CD14-positive monocyte (primary cell): Measurements from ENCODE around the gene MCC. TPM values are rescaled to one million over a fixed set of nuclear protein-coding genes. Genes with fewer than 3 reads are reported as not detected.

Experiments used
- DNase-seq, 3 donors: peaks; one replicate each; pipeline ENCODE4 v3.0.0-alpha.2; 2011 to 2022
- H2AFZ ChIP-seq: 2 replicates; pipeline ENCODE4 v1.6.0; 2012; ENCODE audit warnings: mild to moderate bottlenecking, low read depth, low read length, inconsistent platforms; ENCODE audit not compliant: insufficient read depth, poor library complexity, severe bottlenecking
- H3K27ac ChIP-seq, 2 donors: 1 replicate in 1 of 2; 2 replicates in 1 of 2; pipeline ENCODE4 v1.5.1; 2012 to 2013; ENCODE audit warnings: low read length in 2 of 2, control low read depth in 1 of 2, inconsistent platforms in 1 of 2, low read depth in 1 of 2, mild to moderate bottlenecking in 1 of 2
- H3K27me3 ChIP-seq, 2 donors: one replicate each; pipeline versions ENCODE4 v1.6.0 to v1.6.1; 2011 to 2013; ENCODE audit warnings: low read length in 2 of 2; ENCODE audit not compliant: control insufficient read depth in 2 of 2, insufficient read depth in 2 of 2
- H3K36me3 ChIP-seq, 2 donors: replicated peaks in 1 of 2; 1 replicate in 1 of 2; 2 replicates in 1 of 2; pipeline versions ENCODE4 v1.5.1 to v1.6.1; 2012 to 2013; ENCODE audit warnings: low read length in 2 of 2, control low read depth in 1 of 2, inconsistent platforms in 1 of 2, mild to moderate bottlenecking in 1 of 2; ENCODE audit not compliant: insufficient read depth in 2 of 2, control insufficient read depth in 1 of 2
- H3K4me1 ChIP-seq, 2 donors: 1 replicate in 1 of 2; 2 replicates in 1 of 2; pipeline versions ENCODE4 v1.5.1 to v1.6.1; 2012 to 2013; ENCODE audit warnings: low read length in 2 of 2, control low read depth in 1 of 2, inconsistent platforms in 1 of 2, mild to moderate bottlenecking in 1 of 2, moderate library complexity in 1 of 2; ENCODE audit not compliant: insufficient read depth in 2 of 2, control insufficient read depth in 1 of 2
- H3K4me2 ChIP-seq: replicated peaks from 2 replicates; pipeline ENCODE3; 2012; ENCODE audit warnings: low read length, moderate library complexity, mild to moderate bottlenecking; ENCODE audit not compliant: poor library complexity, severe bottlenecking; ENCODE audit errors: extremely low read depth
- H3K4me3 ChIP-seq, 3 experiments: fragments of 200-600 bp in 1 of 3; sonication (generic) in 1 of 3; replicated peaks in 1 of 3; 1 replicate in 2 of 3; 2 replicates in 1 of 3; pipeline ENCODE4 v1.5.1; 2011 to 2013; ENCODE audit warnings: low read length in 3 of 3, mild to moderate bottlenecking in 3 of 3, control low read depth in 2 of 3, low read depth in 2 of 3, inconsistent platforms in 1 of 3, moderate library complexity in 1 of 3
- H3K79me2 ChIP-seq: 2 replicates; pipeline ENCODE4 v1.6.0; 2012; ENCODE audit warnings: mild to moderate bottlenecking, control low read depth, inconsistent platforms, low read length, moderate library complexity; ENCODE audit not compliant: insufficient read depth
- H3K9ac ChIP-seq: 2 replicates; pipeline ENCODE4 v1.6.0; 2017; ENCODE audit warnings: low read length, mild to moderate bottlenecking; ENCODE audit not compliant: insufficient read depth, poor library complexity, severe bottlenecking
- H3K9me3 ChIP-seq, 2 donors: replicated peaks in 1 of 2; 1 replicate in 1 of 2; 2 replicates in 1 of 2; pipeline versions ENCODE4 v1.5.1 to v1.6.1; 2012 to 2013; ENCODE audit warnings: low read length in 2 of 2, control low read depth in 1 of 2; ENCODE audit not compliant: control insufficient read depth in 1 of 2, insufficient read depth in 1 of 2
- H4K20me1 ChIP-seq: 2 replicates; pipeline ENCODE4 v1.6.0; 2012; ENCODE audit warnings: mild to moderate bottlenecking, low read length, control low read depth, moderate library complexity; ENCODE audit not compliant: insufficient read depth
- H3K27ac Mint-ChIP-seq, 7 donors: one replicate each; pipeline ENCODE4 v1.8.0; 2020; ENCODE audit warnings: mild to moderate bottlenecking in 7 of 7, mixed read lengths in 7 of 7, moderate library complexity in 6 of 7, inconsistent platforms in 2 of 7
- H3K27me3 Mint-ChIP-seq, 3 donors: one replicate each; pipeline ENCODE4 v1.8.0; 2021 to 2022; ENCODE audit warnings: low read depth in 3 of 3, mild to moderate bottlenecking in 3 of 3, mixed read lengths in 3 of 3, moderate library complexity in 3 of 3, inconsistent platforms in 1 of 3
- H3K36me3 Mint-ChIP-seq, 2 donors: one replicate each; pipeline ENCODE4 v1.8.0; 2020; ENCODE audit warnings: mixed read lengths in 2 of 2, inconsistent platforms in 1 of 2, mild to moderate bottlenecking in 1 of 2
- H3K4me1 Mint-ChIP-seq: one replicate; pipeline ENCODE4 v1.8.0; 2020; ENCODE audit warnings: mild to moderate bottlenecking, mixed read lengths
- H3K4me3 Mint-ChIP-seq, 2 donors: one replicate each; pipeline ENCODE4 v1.8.0; 2020; ENCODE audit warnings: mild to moderate bottlenecking in 2 of 2, mixed read lengths in 2 of 2, moderate library complexity in 1 of 2
- H3K9me3 Mint-ChIP-seq, 7 donors: one replicate each; pipeline ENCODE4 v1.8.0; 2020 to 2022; ENCODE audit warnings: mixed read lengths in 7 of 7, mild to moderate bottlenecking in 6 of 7, moderate library complexity in 6 of 7, inconsistent platforms in 2 of 7
- WGBS: methylation state at CpG from one replicate; pipeline ENCODE4 v1.1.5; 2013; ENCODE audit warnings: missing lambda C conversion rate; ENCODE audit not compliant: insufficient coverage; 5-methylcytosine and 5-hydroxymethylcytosine counted together
- intact Hi-C, 2 donors: fragments of 100-400 bp; cut with micrococcal nuclease; formaldehyde crosslinking; loops; one replicate each; pipeline versions ENCODE4 v1.15.0 to v1.15.1; 2023
- polyA plus RNA-seq, 3 donors: library from polyadenylated mRNA; depleted of rRNA in 1 of 3; unstranded in 2 of 3; stranded (reverse) in 1 of 3; fragments of 300-500 nt in 2 of 3; fragments of >200 nt in 1 of 3; fragmentation: Illumina TruSeq in 2 of 3; gene quantifications; 1 replicate in 2 of 3; 2 replicates in 1 of 3; pipeline ENCODE4 v1.2.3, GENCODE V29; 2012 to 2021
- TF ChIP-seq, protein P1 (sequence below): fragments of 200-600 bp; IDR thresholded peaks from one replicate; pipeline ENCODE4 v1.8.0; 2022; ENCODE audit warnings: antibody characterized with exemption, mild to moderate bottlenecking

The MCC gene
- polyA plus RNA-seq, 3 donors: 0.09 TPM; not detected in 2

DNA sequence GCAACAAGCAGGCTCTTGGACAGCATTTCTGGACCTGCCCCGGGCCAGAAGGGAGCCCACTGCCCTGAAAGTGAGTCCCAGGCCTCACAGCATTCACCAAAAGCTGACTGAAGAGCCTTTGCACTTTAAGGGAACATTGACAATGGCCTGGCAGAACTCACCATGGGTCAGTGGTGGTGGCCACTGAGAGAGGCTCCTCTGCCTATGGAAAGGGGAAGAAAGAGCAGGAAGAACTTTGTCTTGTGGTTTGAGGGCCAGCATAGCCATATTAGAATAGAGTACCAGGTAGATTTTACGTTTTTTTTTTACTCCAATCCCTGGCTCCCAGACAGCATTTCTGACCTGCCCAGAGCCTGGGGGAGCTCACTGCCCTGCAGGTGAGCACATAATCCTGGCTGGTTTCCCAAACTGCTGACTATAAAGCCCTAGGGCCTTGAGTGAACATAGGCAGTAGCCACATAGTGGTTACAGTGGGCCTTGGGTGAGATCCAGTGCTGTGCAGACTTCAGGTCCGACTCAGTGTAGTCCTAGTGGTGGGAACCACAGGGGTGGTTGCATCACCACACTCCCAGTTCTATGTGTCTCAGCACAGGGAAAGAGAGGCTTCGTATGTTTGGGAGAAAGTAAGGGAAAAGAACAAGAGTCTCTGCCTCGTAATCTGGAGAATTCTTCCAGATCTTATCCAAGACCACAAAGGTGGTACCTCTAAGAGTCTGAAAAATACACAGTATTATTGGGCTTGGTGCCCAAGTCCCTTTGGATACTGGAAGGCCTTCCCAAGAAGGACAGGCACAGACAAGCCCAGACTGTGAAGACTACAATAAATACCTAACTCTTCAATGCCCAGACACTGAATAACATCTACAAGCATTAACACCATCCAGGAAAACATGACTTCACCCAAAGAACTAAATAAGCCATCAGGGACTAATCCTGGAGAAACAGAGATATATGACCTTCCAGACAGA, 143.0 kb downstream of the MCC start:
- no peaks in the 10 kb centered on the region for H3K36me3 ChIP-seq
- no peak overlapping the region for H3K4me3 ChIP-seq
- no peak overlapping the region for H3K27ac ChIP-seq
- Mint-ChIP-seq H3K27me3 (peaks cover 23 to 41% (median 27%) of the 10 kb centered on the region in 3 donors), H3K9me3 (peaks cover 0 to 5% (median 1%) of the 10 kb centered on the region in 7 donors), H3K36me3 (no peaks in the 10 kb centered on the region), H3K4me1 (peaks cover 1% of the 10 kb centered on the region), H3K27ac (no peak overlapping the region), H3K4me3 (no peak overlapping the region)
- no peaks in the 10 kb centered on the region for H4K20me1 ChIP-seq
- TF ChIP-seq, protein P1, sequence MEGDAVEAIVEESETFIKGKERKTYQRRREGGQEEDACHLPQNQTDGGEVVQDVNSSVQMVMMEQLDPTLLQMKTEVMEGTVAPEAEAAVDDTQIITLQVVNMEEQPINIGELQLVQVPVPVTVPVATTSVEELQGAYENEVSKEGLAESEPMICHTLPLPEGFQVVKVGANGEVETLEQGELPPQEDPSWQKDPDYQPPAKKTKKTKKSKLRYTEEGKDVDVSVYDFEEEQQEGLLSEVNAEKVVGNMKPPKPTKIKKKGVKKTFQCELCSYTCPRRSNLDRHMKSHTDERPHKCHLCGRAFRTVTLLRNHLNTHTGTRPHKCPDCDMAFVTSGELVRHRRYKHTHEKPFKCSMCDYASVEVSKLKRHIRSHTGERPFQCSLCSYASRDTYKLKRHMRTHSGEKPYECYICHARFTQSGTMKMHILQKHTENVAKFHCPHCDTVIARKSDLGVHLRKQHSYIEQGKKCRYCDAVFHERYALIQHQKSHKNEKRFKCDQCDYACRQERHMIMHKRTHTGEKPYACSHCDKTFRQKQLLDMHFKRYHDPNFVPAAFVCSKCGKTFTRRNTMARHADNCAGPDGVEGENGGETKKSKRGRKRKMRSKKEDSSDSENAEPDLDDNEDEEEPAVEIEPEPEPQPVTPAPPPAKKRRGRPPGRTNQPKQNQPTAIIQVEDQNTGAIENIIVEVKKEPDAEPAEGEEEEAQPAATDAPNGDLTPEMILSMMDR: no peak
- H3K4me2 ChIP-seq: no peak overlapping the region
- intact Hi-C loops: no loop called here
- no peaks in the 10 kb centered on the region for H3K9me3 ChIP-seq
- 88% methylated on average over 1 of the region's 5 CpGs for WGBS
- no peak for DNase-seq
- no peak overlapping the region for H2AFZ ChIP-seq
- no peaks in the 10 kb centered on the region for H3K4me1 ChIP-seq
- H3K9ac ChIP-seq: no peak overlapping the region
- H3K79me2 ChIP-seq: no peaks in the 10 kb centered on the region
- peaks cover 5 to 6% of the 10 kb centered on the region in 2 donors for H3K27me3 ChIP-seq

DNA sequence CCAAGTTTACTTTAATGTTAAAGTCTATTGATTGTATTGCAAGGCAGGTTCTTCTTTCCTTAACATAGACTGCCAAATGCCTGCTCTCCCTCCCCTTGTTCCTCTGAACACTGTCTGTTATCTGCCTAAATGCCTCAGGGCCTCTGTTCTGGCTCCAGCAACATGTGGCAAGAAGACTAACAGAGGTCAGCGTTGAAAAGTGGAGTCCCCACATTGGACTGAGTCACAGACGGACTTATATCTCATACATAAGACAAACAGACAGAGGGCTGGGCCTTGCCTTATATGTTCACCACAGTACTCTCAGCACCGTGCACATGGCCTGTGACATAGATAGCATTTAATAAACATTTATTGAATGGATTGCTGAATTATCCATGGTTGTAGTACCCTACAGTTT, 144.9 kb downstream of the MCC start:
- no CpG with 5 or more reads among the region's 3 CpGs for WGBS
- TF ChIP-seq, protein P1: no peak
- no peak for DNase-seq
- Histone ChIP-seq H3K9me3 (no peaks in the 10 kb centered on the region), H2AFZ (no peak overlapping the region), H3K36me3 (no peaks in the 10 kb centered on the region), H4K20me1 (no peaks in the 10 kb centered on the region), H3K79me2 (no peaks in the 10 kb centered on the region), H3K4me2 (no peak overlapping the region), H3K9ac (no peak overlapping the region), H3K27me3 (peaks cover 0 to under 1% of the 10 kb centered on the region in 2 donors), H3K4me1 (no peaks in the 10 kb centered on the region), H3K4me3 (no peak overlapping the region), H3K27ac (no peak overlapping the region)
- Mint-ChIP-seq H3K4me3 (no peak overlapping the region), H3K27ac (no peak overlapping the region), H3K27me3 (peaks cover 15 to 38% (median 18%) of the 10 kb centered on the region in 3 donors), H3K4me1 (peaks cover 1% of the 10 kb centered on the region), H3K36me3 (no peaks in the 10 kb centered on the region), H3K9me3 (peaks cover 0 to 5% (median 1%) of the 10 kb centered on the region in 7 donors)
- intact Hi-C loops: no loop called here
